MCF 10A (cell line): ENCODE measurements around the gene GAK. TPM values are rescaled to one million over a fixed set of nuclear protein-coding genes. Genes with fewer than 3 reads are reported as not detected.

Source experiments
- BruUV-seq: library from RNA; stranded (reverse); fragments of 400-500 nt; replicated peaks from 2 replicates; lab custom pipeline; 2021; lab: Mats Ljungman, UMichigan
- CTCF ChIA-PET: fragments of 300-600 bp; sonication (Branson Sonifier 250); formaldehyde crosslinking; extraction: SDS; loops from one replicate; lab custom pipeline; 2021; ENCODE audit warnings: antibody characterized with exemption, inconsistent platforms; lab: Yijun Ruan, JAX
- POLR2A ChIA-PET: fragments of 300-600, 350-650 bp; sonication (Branson Sonifier 250); formaldehyde crosslinking; extraction: SDS; loops from one replicate; lab custom pipeline; 2020; ENCODE audit warnings: antibody characterized with exemption, inconsistent platforms; lab: Yijun Ruan, JAX
- DNase-seq: peaks from one replicate; pipeline ENCODE4 v3.0.0-alpha.2; 2018; ENCODE audit not compliant: unreplicated experiment
- H3K27ac Mint-ChIP-seq: one replicate; pipeline ENCODE4 v1.8.0; 2022; ENCODE audit warnings: mild to moderate bottlenecking, low read depth, mixed read lengths; ENCODE audit not compliant: unreplicated experiment
- H3K27me3 Mint-ChIP-seq: one replicate; pipeline ENCODE4 v1.8.0; 2022; ENCODE audit warnings: mixed read lengths; ENCODE audit not compliant: insufficient read depth, unreplicated experiment
- H3K36me3 Mint-ChIP-seq: one replicate; pipeline ENCODE4 v1.8.0; 2022; ENCODE audit warnings: mild to moderate bottlenecking, moderate library complexity, mixed read lengths; ENCODE audit not compliant: insufficient read depth, unreplicated experiment
- H3K4me1 Mint-ChIP-seq: one replicate; pipeline ENCODE4 v1.8.0; 2022; ENCODE audit warnings: mixed read lengths; ENCODE audit not compliant: insufficient read depth, unreplicated experiment
- H3K4me3 Mint-ChIP-seq: one replicate; pipeline ENCODE4 v1.8.0; 2022; ENCODE audit warnings: mild to moderate bottlenecking, moderate library complexity, mixed read lengths; ENCODE audit not compliant: unreplicated experiment
- H3K9me3 Mint-ChIP-seq: one replicate; pipeline ENCODE4 v1.8.0; 2022; ENCODE audit warnings: mixed read lengths; ENCODE audit not compliant: unreplicated experiment
- intact Hi-C: fragments of 100-400 bp; cut with micrococcal nuclease; formaldehyde crosslinking; loops from 2 replicates; pipeline ENCODE4 v1.14.1; 2022
- total RNA-seq: library from RNA; stranded (reverse); gene quantifications from 2 replicates; pipeline ENCODE4 v1.2.3, GENCODE V29; 2022
- TF ChIP-seq, protein P1 (sequence below): fragments of 200-600 bp; IDR thresholded peaks from one replicate; pipeline ENCODE4 v1.8.0; 2022; ENCODE audit warnings: antibody characterized with exemption, mild to moderate bottlenecking; ENCODE audit not compliant: unreplicated experiment

GAK gene
- total RNA-seq, 1 experiment from 2014 or later, result 72.9 TPM

DNA sequence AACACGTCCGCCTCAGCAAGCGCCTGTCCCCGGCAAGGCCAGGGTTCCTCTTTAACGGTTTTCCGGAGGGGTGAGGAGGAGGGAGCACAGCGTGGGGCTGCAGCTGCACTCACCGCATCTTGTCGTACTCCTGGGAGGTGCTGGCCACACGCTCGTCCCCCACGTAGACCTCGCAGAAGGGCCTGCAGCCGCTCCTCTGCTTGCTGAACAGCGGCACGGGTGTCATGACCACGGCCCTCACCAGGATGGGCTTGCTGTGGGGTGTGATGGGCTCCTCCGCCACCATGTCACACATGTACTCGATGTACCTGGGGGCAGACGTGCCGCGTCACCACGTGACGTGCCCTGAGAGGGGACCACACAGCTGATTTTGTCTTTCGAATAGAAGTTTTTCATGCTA lies 54.6 kb downstream of the GAK start:
- TF ChIP-seq, protein P1, sequence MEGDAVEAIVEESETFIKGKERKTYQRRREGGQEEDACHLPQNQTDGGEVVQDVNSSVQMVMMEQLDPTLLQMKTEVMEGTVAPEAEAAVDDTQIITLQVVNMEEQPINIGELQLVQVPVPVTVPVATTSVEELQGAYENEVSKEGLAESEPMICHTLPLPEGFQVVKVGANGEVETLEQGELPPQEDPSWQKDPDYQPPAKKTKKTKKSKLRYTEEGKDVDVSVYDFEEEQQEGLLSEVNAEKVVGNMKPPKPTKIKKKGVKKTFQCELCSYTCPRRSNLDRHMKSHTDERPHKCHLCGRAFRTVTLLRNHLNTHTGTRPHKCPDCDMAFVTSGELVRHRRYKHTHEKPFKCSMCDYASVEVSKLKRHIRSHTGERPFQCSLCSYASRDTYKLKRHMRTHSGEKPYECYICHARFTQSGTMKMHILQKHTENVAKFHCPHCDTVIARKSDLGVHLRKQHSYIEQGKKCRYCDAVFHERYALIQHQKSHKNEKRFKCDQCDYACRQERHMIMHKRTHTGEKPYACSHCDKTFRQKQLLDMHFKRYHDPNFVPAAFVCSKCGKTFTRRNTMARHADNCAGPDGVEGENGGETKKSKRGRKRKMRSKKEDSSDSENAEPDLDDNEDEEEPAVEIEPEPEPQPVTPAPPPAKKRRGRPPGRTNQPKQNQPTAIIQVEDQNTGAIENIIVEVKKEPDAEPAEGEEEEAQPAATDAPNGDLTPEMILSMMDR, result no peak
- Mint-ChIP-seq H3K4me1 (no peaks in the 10 kb centered on the region), H3K36me3 (peaks cover 47% of the 10 kb centered on the region), H3K27me3 (no peaks in the 10 kb centered on the region), H3K27ac (no peak overlapping the region), H3K4me3 (no peak overlapping the region), H3K9me3 (no peaks in the 10 kb centered on the region)
- CTCF ChIA-PET, result interaction anchor here (1.1 kb wide), 1 partner anchor 11 kb away, joined by 3 read pairs; no protein-coding TSS in a partner anchor
- DNase-seq, result no peak
- intact Hi-C loops, result no loop called here
- no TSS peak for BruUV-seq
- POLR2A ChIA-PET, result no interaction called here

DNA sequence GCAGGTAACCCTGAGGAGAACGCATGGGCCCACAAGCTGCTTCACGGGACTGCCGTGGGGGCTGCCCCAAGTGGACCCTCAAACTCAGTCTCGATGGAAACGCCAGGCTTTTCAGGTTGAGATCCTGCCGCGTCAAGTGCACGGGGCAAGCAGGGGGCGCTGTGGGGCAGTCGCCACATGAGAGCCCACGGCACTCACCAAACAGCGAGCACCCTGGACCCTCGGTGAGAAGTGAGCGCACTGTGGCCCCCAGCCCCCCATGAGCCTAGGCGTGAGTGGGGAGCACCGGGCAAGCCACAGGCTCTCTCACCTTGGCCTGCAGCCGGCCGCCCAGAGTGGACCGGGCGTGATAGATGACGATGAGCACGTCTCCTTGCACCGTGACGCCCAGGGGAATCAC lies 55.3 kb downstream of the GAK start:
- no peak overlapping the region for H3K27ac Mint-ChIP-seq
- TF ChIP-seq, protein P1, result peak; percentile 17

DNA sequence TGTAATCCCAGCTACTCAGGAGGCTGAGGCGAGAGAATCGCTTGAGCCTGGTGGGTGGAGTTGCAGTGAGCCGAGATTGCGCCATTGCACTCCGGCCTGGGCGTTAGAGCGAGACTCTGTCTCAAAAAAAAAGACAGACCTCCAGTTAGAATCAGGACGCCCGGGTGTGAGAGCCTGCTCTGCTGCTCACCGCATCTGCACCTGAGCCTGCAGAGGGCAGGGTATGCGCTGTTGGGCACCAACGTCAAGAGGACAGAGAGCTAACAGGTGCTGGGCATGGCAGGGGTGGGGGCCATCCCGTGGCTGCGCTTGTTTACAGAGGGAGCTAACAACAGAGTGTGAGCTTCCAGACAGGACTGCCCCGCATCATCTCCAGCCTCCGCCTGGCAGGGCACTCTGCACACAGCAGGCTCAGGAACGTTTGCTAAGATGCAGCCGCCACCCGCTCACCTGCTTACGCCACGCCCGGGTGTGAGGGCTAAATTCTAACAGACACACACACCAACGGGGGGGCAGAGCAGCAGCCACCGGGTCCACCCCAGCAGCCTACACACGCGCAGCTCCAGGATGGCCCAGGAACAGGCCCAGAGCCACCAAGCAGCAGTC lies 56.2 kb downstream of the GAK start:
- H3K36me3 Mint-ChIP-seq, result peaks cover 43% of the 10 kb centered on the region
- BruUV-seq, result no TSS peak
- intact Hi-C loops, result no loop called here
- no peak overlapping the region for H3K27ac Mint-ChIP-seq
- no peaks in the 10 kb centered on the region for H3K9me3 Mint-ChIP-seq
- H3K4me1 Mint-ChIP-seq, result no peaks in the 10 kb centered on the region
- POLR2A ChIA-PET, result no interaction called here
- TF ChIP-seq, protein P1, result no peak
- H3K27me3 Mint-ChIP-seq, result no peaks in the 10 kb centered on the region
- DNase-seq, result no peak
- no peak overlapping the region for H3K4me3 Mint-ChIP-seq
- CTCF ChIA-PET, result no interaction called here

More for the DNA sequence above, 55.3 kb downstream of the GAK start:
- H3K36me3 Mint-ChIP-seq, result peaks cover 44% of the 10 kb centered on the region
- no peak overlapping the region for H3K4me3 Mint-ChIP-seq
- H3K9me3 Mint-ChIP-seq, result no peaks in the 10 kb centered on the region
- no peaks in the 10 kb centered on the region for H3K4me1 Mint-ChIP-seq
- POLR2A ChIA-PET, result no interaction called here
- CTCF ChIA-PET, result no interaction called here
- H3K27me3 Mint-ChIP-seq, result no peaks in the 10 kb centered on the region
- no peak for DNase-seq
- no TSS peak for BruUV-seq
- intact Hi-C loops, result no loop called here

DNA sequence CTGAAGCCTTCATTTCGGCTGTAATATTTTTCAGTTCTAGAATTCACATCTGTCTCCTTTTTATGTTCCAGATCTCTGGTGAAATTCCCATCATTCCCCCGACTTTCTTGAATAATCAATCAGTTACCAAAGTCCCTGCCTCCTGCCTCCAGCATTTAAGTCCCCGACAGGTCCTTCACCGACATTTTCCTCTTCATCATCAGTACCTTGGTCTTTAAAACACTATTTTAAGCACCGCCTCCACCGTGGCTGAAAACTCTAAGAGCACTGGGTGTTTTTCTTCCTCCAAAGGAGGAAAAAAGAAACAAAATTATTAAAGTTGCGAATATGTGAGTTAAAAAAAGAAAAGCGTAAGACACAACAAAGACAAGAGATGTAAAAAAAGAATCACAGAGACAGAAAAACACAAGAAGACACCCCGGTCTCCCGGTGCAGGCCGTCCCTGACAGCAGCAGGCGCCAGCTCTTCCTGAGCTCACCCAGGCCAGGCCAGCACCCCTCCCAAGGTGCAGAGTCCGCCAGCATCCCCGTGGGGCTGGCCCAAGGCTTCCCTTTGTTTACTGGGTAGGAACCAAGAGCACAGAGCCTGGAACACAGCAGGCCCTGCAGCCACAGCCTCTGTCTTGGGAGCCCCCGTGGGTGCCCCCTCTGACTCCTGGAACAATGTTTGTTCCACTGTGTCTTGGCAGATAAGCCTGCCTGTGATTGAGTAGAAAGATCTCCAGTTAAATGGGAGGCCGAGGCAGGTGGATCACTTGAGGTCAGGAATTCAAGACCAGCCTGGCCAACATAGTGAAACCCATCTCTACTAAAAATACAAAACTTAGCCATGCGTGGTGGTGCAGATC lies 56.9 kb downstream of the GAK start:
- Mint-ChIP-seq H3K27me3 (no peaks in the 10 kb centered on the region), H3K27ac (no peak overlapping the region), H3K9me3 (no peaks in the 10 kb centered on the region), H3K36me3 (peaks cover 47% of the 10 kb centered on the region), H3K4me1 (no peaks in the 10 kb centered on the region), H3K4me3 (no peak overlapping the region)
- no TSS peak for BruUV-seq
- TF ChIP-seq, protein P1, result no peak
- ChIA-PET CTCF (interaction anchor here (0.6 kb wide), 1 partner anchor 108 kb away, joined by 3 read pairs; no protein-coding TSS in a partner anchor), POLR2A (interaction anchor here (0.7 kb wide), 1 partner anchor 18 kb away, joined by 6 read pairs; no protein-coding TSS in a partner anchor)
- intact Hi-C loops, result no loop called here
- DNase-seq, result no peak
